Bronchial epithelial cell (primary cell): Measurements from ENCODE around the gene FYB1. TPM values are rescaled to one million over a fixed set of nuclear protein-coding genes. Genes with fewer than 3 reads are reported as not detected.

Experiments
- DNase-seq: peaks from one replicate; pipeline ENCODE4 v3.0.0-alpha.2; 2010; ENCODE audit warnings: low read depth
- FAIRE-seq: peaks from 2 replicates; lab custom pipeline; 2011; peaks lifted over from hg19 to GRCh38; lab: Jason Lieb, UNC
- H3K27me3 ChIP-seq: 2 replicates; pipeline ENCODE4 v1.5.1; 2011; ENCODE audit warnings: low read length; ENCODE audit not compliant: control insufficient read depth, insufficient read depth
- H3K36me3 ChIP-seq: 2 replicates; pipeline ENCODE4 v1.5.1; 2011; ENCODE audit warnings: low read length; ENCODE audit not compliant: control insufficient read depth, insufficient read depth
- H3K4me3 ChIP-seq: 2 replicates; pipeline ENCODE4 v1.5.1; 2011; ENCODE audit warnings: mild to moderate bottlenecking, low read depth, low read length, control low read depth
- CTCF ChIP-seq: IDR thresholded peaks from 2 replicates; pipeline ENCODE4 v1.5.1; 2011; ENCODE audit warnings: mild to moderate bottlenecking, moderate library complexity, low read length, control low read depth, inconsistent platforms; ENCODE audit not compliant: insufficient read depth, severe bottlenecking
- total RNA-seq: library from RNA; depleted of rRNA; stranded (reverse); fragments of >200 nt; gene quantifications from 2 replicates; pipeline ENCODE4 v1.2.1, GENCODE V29; 2014

FYB1 gene
- total RNA-seq, 1 donor from 2014 or later, result 0.26 TPM

- Histone ChIP-seq H3K4me3 (no peak overlapping the region), H3K36me3 (no peaks in the 10 kb centered on the region), H3K27me3 (no peaks in the 10 kb centered on the region)
- TF ChIP-seq CTCF, result no peak
- FAIRE-seq, result no peak
- DNase-seq, result no peak
Observed at GRCh38 chr5:39260095-39260494, 40.7 kb upstream of the FYB1 start.

GRCh38 chr5:39257554-39257953 is 38.2 kb upstream of the FYB1 start:
- DNase-seq (no peak), FAIRE-seq (no peak)
- TF ChIP-seq CTCF, result no peak
- Histone ChIP-seq H3K27me3 (no peaks in the 10 kb centered on the region), H3K4me3 (no peak overlapping the region), H3K36me3 (no peaks in the 10 kb centered on the region)

GRCh38 chr5:39256477-39257235 is 37.3 kb upstream of the FYB1 start:
- Histone ChIP-seq H3K27me3 (no peaks in the 10 kb centered on the region), H3K4me3 (peak overlapping the region; percentile 30)

GRCh38 chr5:39255406-39255805 is 36.0 kb upstream of the FYB1 start:
- no peak for TF ChIP-seq CTCF
- Histone ChIP-seq H3K36me3 (no peaks in the 10 kb centered on the region), H3K4me3 (peak overlapping the region; percentile 30), H3K27me3 (no peaks in the 10 kb centered on the region)
- FAIRE-seq, result no peak
- DNase-seq, result peak; percentile 98

More at GRCh38 chr5:39256477-39257235, 37.3 kb upstream of the FYB1 start:
- FAIRE-seq (peak; percentile 68), DNase-seq (peak; percentile 97)
- H3K36me3 ChIP-seq, result no peaks in the 10 kb centered on the region
- no peak for TF ChIP-seq CTCF

- DNase-seq (no peak), FAIRE-seq (no peak)
- Histone ChIP-seq H3K27me3 (no peaks in the 10 kb centered on the region), H3K36me3 (no peaks in the 10 kb centered on the region), H3K4me3 (no peak overlapping the region)
- no peak for TF ChIP-seq CTCF
Observed at GRCh38 chr5:39254671-39255070, 35.3 kb upstream of the FYB1 start.

- H3K27me3 ChIP-seq, result no peaks in the 10 kb centered on the region
- no peak overlapping the region for H3K4me3 ChIP-seq
- DNase-seq (peak; percentile 75), FAIRE-seq (no peak)
- no peak for TF ChIP-seq CTCF
- H3K36me3 ChIP-seq, result no peaks in the 10 kb centered on the region
Observed at GRCh38 chr5:39253196-39253595, 33.8 kb upstream of the FYB1 start.
